Measurements from ENCODE around the gene GNAT2.

Gene GNAT2

DNA sequence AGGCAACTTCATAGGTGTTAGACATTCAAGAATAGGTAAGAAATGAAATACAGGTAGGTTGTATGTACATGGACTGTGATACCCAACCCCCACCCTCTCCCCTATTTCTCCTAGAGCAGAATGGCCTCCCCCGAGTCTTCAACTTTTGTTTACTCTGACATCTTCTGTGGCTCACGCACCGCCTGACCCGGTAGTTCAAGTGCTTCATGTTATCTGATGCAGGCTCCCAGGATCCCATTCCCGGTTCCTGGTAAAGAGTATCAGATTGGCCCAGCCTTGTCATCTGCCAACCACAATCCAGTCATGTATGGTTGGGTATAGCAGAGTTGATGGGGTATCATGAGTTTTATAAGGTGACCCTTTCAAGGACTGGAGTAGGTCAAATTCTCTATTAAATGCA lies 61.9 kb downstream of the GNAT2 start:
- DNase-seq (ENCODE audit: low spot score): no peak

GRCh38 chr1:109556563-109556962 lies 62.9 kb downstream of the GNAT2 start:
- DNase-seq (ENCODE audit: low spot score): no peak

Measured in GM03348 (cell line).